GF-D8 (cell line): ENCODE measurements around the gene RPS10.

Experiments used
- DNase-seq: peaks from one replicate; lab custom pipeline; 2025; lab: John Stamatoyannopoulos, UW

RPS10 gene

DNA sequence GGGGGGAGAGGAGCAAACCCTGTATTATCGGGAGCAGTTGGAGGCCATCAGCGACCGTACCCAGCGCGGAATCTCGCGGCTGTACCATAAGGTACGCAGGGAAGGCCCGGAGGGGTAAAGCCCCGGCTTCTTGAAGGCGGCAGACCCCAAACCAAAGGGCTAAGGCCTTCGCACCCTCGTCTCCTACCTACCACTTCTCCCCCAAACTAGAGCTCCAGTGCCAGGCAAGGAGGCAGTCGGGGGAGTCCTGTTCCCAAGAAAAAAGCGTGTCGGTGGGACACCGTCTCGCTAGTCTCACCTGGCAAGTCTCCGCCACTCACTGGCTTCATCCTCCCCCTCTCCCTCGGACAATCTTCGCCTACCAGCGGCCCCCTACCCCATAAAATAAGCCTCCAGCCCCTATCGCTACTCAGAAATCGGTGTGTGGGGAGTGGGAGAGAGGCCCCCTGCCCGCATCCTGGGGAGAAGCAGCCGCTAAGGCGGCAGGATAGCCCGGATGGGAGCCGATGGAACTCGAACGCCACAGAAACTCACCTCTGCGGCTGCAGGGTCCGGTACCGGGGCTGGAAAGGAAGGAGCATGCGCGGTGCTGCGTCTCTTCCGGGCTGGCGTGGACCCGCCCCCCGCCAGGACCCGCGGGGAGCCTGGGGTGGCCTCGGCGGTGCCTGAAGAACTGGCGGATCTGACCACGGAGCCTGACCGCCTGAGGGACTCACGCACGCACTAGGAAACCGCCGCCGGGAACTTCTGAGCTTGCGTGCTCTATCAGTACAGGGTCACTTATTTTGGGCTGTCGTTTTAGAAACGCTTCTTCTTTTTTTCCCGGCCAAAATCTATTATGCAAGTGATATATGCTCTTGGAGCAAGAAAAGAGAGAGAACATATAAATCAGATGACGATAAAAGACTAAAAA, at the start of gene RPS10:
Gene RPS10, minus strand, starts transcription at position 572 of the 913 bp plus-strand sequence. CDS start 848 bp downstream, outside the sequence.
- DNase-seq, result peak; percentile 68

- no peak for DNase-seq
These were observed 49.4 kb upstream of the RPS10 start for GRCh38 chr6:34475238-34475682.

GRCh38 chr6:34474754-34475153, 48.9 kb upstream of the RPS10 start:
- no peak for DNase-seq

GRCh38 chr6:34473967-34474366, 48.1 kb upstream of the RPS10 start:
- DNase-seq, result no peak

DNA sequence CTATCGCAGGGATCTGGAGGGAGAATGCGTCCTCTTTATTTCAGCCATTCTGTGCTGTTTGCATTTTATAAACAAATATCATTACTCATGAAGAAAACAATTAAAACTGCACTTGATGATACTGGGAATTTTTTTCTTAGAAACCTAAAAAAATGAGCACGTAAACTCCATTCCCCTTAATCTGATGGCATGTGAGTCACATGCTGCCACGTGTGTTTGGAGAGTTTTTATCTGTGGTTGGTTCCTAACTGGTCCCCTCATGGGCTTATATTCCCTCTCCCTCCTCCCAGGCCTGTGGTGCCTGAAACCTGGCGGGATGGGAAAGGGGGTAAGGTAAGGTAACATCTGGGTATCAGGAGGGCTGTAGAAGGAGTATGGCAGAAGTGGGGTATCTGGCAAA, 46.6 kb upstream of the RPS10 start:
- no peak for DNase-seq

DNA sequence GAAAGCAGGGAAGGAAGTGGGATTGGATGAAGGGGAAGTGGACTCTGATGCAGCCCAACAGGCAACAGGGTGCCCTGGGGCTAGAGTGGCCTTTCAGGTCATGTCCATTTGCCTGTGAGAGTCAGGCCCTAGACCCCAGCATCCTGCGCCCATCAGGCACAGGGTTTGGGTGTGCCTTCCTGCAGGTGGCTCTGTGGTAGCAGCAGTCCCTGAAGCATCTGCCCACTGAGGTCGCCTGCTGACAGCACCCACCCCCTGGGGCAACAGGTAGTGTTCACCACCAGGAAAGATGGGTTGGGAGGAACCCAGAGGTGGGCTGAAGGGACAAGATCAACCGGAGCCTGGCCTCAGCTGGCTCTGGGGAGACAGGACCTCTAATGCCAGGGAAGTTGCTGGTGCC, 43.6 kb upstream of the RPS10 start:
- no peak for DNase-seq

DNA sequence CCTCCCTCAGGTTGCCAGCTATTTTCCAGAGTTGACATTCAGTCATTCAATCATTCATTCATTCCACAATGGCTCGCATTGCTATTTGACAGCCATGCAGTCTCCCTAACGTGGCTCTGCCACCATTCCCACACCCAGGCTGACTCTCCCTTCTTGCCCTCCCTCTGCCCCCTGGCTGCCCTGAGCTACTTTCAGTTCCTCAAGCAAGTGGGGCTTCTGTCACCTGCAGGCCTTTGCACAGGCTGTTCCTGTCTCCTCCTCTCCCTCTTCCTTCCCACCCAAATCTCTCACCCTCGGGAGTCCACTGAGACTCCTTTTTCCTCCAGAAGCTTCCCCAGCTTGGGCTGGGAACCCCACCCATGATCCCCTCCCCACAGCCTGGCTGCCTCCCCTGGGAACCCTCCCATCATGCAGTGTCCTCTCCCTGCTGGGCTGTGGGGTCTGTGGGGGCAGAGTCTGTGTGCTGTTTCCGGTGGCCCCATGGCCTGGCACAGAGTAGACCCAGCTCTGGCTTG, 42.6 kb upstream of the RPS10 start:
- no peak for DNase-seq

GRCh38 chr6:34466242-34467185, 40.6 kb upstream of the RPS10 start:
- DNase-seq, result no peak

DNA sequence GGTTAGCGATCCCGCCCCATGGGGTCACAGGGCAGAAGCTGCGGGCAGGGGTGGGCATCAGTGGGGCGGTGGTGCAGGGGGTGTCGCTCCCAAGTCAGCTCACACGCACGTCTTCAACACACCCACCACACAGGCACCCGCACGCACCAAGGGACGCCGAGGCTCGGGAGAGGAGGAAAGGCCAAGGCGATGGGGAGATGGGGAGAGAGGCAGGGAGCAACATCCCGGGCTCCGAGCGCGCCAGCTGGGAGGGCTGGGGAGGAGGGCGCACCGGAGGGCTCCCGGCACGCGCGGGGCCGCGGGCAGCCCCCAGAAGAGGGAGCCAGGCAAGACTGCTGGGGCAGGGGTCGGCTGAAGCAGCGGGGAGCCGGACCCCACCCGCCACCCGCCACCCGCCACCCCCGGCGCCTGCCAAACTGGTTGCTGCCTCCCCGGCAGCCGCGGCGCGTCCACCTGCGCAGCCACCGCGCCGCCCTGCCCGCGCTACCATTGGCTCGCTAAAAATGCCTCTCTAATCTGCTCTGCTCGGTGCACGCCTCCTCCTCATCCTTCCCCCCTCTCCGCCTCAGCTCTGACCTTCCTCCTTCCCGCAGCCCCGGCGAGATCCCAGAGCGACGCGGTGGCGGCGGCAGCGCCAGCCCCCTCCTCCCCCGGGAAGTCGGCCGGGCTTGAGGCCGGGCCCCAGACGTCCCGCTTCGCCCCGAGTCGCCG, 39.8 kb upstream of the RPS10 start, which contains the start of gene PACSIN1:
Gene PACSIN1, plus strand, starts transcription at position 546 of the 711 bp plus-strand sequence. CDS start 60,230 bp downstream, outside the sequence.
- no peak for DNase-seq

- no peak for DNase-seq
These were observed 38.0 kb upstream of the RPS10 start for GRCh38 chr6:34463849-34464248.

DNA sequence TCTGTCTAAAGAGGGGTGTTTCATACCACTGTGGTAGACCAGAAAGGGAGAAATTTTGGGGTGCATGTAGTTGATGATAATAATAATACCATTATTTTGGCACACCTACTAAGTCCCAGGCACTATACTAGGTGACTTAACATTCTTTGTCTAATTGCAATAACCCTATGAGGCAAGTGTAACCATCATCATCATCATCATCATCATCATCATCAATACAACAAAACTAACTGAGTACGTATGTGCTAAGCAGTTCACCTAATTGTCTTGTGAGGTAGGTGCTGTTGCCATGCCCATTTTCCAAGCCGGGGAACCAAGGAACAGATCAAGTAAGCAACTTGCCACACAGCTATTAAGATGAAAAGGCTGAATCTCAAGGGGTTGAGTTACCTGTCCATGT, 37.4 kb upstream of the RPS10 start:
- DNase-seq, result no peak

DNA sequence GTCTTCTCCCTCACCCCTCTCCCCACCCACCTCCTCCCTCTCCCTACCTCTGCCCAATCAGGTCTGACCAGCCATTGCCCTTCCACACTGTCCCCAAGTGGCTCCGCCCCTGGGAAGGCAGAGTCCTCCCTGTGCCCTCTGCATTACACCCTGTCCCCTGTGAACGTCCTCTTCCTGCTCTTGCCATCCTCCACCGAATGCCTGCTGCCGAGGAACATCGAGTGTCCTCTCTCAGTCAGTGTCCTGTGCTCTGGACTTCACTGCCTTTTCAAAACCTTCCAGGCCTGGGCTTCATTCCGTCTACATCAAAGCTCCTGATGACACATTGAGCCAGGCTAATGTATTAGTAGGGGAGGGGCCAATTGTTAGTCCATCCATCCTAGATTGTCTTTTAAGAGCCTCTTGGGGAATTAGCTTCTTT, 36.7 kb upstream of the RPS10 start:
- DNase-seq, result no peak

- no peak for DNase-seq
These were observed 36.1 kb upstream of the RPS10 start for GRCh38 chr6:34462010-34462409.

DNA sequence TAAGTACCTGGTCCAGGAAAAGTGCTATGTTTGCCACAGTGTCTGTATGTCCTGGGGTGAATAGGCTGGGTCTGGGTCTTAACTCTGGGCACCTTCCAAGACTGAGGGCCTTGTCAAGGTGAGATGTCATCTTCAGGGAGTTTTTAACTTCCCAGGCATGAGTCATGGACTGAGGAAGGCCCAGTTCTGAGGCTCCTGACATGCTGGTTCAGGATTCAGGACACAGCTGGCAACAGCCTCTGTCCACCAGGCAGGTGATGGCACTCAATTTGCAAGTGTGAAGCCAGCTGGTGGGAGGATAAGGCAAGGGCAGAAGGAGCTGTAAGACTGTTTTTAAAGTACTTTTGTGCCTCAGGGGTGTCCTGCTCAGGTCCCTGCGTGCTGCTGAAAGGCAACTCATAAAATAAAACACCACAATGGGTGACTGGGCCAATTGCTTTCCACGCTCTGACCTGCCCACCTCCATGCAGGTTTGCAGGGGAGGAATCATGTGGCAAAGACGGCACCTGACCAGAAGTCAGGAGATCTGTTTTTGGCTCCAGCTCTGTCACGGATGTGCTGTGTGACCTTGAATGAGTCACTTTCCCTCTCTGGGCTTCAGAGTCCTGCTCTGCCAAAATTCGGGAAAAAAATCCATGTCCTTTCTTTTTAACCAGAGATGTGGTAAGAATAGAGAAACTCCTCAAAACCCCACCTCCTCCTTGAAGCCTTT, 35.1 kb upstream of the RPS10 start:
- DNase-seq, result no peak

DNA sequence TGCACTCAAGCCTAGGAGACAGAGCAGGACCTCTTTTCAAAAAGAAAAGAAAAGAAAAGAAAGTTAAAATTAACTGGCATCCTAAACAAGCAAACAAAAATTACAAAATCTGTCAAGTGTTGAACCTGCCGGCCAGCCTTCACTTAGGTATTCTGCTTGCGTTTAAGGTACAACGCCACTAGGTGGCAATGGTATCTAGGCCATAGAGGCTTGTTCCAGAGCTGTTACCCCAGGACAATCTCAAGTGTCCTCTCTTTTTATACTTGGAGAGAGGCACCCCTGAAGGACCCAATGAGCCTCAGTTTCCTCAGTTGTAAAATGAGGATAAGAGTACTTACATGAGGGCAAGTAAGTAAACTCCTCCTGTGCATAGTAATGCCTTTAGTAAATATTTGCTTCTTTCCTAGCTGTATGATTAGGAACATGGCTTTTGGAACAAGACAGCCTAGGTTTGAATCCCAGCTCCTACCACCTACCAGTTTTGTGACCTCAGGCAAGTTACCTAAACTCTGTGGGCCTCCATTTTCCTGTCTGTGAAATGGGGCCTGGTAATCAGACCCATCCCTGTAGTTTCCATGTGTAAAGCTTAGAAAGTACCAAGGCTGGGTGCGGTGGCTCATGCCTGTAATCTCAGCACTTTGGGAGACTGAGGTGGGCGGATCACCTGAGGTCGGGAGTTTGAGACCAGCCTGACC, 34.2 kb upstream of the RPS10 start:
- DNase-seq, result no peak

DNA sequence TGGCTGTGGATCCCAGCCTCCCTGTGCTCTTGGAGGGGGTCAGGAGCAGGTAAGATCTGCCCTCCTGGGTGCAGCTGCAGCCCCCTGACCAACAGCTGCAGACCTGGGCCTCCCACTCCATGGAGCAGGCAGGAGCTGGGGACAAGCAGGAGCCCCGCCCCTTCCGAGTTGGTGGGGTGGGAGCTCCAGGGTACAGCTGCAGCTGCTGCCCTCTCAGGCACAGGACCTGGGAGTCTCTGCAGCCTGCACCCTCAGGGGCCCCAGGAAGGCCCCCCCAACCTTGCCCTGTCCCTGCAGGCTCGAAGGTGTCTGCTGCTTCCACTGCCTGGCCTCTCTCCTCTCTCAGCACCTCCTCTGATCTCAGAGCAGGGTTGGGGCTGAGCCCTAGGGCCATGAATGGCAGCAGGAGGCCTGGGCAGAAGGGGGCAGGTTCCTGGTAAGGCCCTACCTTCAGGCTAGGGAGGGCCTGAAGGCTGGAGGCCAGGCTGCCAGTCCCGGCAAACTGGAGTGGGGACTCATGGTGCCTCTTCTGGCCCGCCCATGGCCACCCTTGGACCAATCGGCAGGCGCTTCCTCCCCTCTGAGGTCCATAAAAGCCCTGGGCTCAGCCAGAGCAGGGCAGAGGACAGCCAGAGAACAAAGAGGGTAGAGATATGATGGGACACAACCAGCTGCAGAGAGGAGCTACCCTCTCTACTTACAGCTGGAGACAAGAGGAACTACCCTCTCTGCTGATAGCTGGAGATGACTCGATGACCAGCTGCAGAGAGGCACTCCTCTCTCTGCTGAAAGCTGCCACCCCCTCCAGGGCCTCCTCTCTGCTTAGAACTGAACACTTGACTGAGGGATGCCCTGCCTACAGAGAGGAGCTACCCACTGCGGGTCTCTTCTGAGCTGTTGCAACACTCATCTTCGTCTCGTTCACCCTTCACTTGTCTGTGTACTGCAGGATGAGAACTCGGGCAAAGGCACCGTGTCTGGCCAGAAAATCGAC, 32.2 kb upstream of the RPS10 start:
- DNase-seq, result no peak

DNA sequence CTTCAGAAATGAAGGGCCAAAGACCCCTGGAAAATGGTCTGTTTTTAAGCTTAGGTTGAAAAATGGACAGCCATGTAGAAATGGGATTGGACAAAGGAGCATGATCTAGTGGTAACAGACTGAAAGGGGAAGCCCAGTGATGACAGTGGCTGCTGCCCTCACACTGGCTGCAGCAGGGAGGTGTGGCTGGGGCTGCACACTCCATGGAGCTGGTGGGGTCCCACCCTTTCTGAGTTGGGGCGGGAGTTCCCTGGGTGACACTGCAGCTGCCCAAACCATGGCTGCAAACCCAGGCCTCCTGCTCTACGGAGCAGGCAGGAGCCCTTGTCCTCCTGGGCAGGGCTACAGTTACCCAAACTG, 31.5 kb upstream of the RPS10 start:
- no peak for DNase-seq

GRCh38 chr6:34455831-34456230, 30.0 kb upstream of the RPS10 start:
- no peak for DNase-seq

DNA sequence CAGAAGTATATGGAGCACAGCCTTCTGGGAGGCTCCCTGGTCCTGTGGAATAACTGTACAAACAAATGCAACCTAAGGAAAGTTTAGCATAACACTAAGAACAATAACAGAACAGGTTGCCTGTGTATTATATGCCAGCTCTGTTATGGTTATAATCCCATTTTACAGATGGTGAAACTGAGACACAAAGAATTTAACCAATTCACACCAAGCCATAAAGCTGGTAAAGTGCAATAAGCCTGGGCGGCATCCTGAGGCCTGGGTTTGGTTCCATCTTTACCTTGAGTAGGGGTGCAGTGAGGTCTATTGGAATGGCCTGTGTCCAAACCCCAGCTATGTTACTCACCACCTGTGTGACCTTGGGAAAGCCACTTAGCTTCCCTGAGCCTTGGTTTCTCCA, 25.3 kb upstream of the RPS10 start:
- no peak for DNase-seq
